ENCODE data around the gene ABR.

The ABR gene

GRCh38 chr17:1179818-1180742 is at the start of gene ABR:
ABR (minus strand) TSS chr17:1179981; CDS start chr17:1179727, 254 bp downstream.
- DNase-seq = peak; percentile 66

- DNase-seq = peak; percentile 51
These were observed 49.6 kb upstream of the ABR start for GRCh38 chr17:1229349-1229899.

GRCh38 chr17:1228781-1229348 is 49.1 kb upstream of the ABR start:
- DNase-seq = no peak

GRCh38 chr17:1227917-1228780 is 48.4 kb upstream of the ABR start:
- peak; percentile 29 for DNase-seq

- DNase-seq = no peak
These were observed 47.6 kb upstream of the ABR start for GRCh38 chr17:1227365-1227764.

GRCh38 chr17:1226308-1226707 is 46.5 kb upstream of the ABR start:
- no peak for DNase-seq

- DNase-seq = no peak
These were observed 44.5 kb upstream of the ABR start for GRCh38 chr17:1224330-1224729.

GRCh38 chr17:1223662-1224061 is 43.9 kb upstream of the ABR start:
- no peak for DNase-seq

GRCh38 chr17:1222321-1222720 is 42.5 kb upstream of the ABR start:
- DNase-seq = no peak

- no peak for DNase-seq
These were observed 41.4 kb upstream of the ABR start for GRCh38 chr17:1221209-1221608.

GRCh38 chr17:1220346-1220745 is 40.6 kb upstream of the ABR start:
- DNase-seq = no peak

- DNase-seq = no peak
These were observed 37.3 kb upstream of the ABR start for GRCh38 chr17:1217089-1217385.

- DNase-seq = no peak
These were observed 36.7 kb upstream of the ABR start for GRCh38 chr17:1216217-1217088.

GRCh38 chr17:1212946-1213345 is 33.2 kb upstream of the ABR start:
- DNase-seq = no peak

GRCh38 chr17:1211287-1211686 is 31.5 kb upstream of the ABR start:
- no peak for DNase-seq

- DNase-seq = no peak
These were observed 29.2 kb upstream of the ABR start for GRCh38 chr17:1208966-1209365.

GRCh38 chr17:1206026-1206777 is 26.4 kb upstream of the ABR start:
- DNase-seq = no peak

- DNase-seq = no peak
These were observed 24.1 kb upstream of the ABR start for GRCh38 chr17:1203967-1204291.

- DNase-seq = peak; percentile 48
These were observed 23.6 kb upstream of the ABR start for GRCh38 chr17:1203111-1203966.

GRCh38 chr17:1202291-1202690 is 22.5 kb upstream of the ABR start:
- DNase-seq = no peak

Data from CD4-positive, alpha-beta T cell treated with Interleukin-21 for 1 hour (primary cell).